WTC11 (cell line): ENCODE results near the gene NEU2.

Experiments
- AFF4 ChIP-seq: sonication (generic); formaldehyde crosslinking; IDR thresholded peaks from 2 replicates; pipeline ENCODE4 v1.8.1; 2023; ENCODE audit warnings: mild to moderate bottlenecking, missing genetic modification reagents, borderline replicate concordance
- CTCF ChIP-seq: fragments of 200-600 bp; IDR thresholded peaks from 2 replicates; pipeline ENCODE4 v1.8.0; 2022; ENCODE audit warnings: antibody characterized with exemption
- ERG ChIP-seq: fragments of 250-450 bp; sonication (Bioruptor Pico); IDR thresholded peaks from 2 replicates; pipeline ENCODE4 v1.8.0; 2021; ENCODE audit warnings: mild to moderate bottlenecking
- MAX ChIP-seq: sonication (generic); formaldehyde crosslinking; IDR thresholded peaks from 2 replicates; pipeline ENCODE4 v1.8.0; 2022; ENCODE audit warnings: mild to moderate bottlenecking, missing genetic modification reagents
- NFYB ChIP-seq: sonication (generic); formaldehyde crosslinking; conservative IDR thresholded peaks from 2 replicates; pipeline ENCODE4 v1.8.0; 2022; ENCODE audit warnings: low read depth, missing genetic modification reagents
- NR1H2 ChIP-seq: sonication (generic); formaldehyde crosslinking; IDR thresholded peaks from 2 replicates; pipeline ENCODE4 v1.9.0; 2021; ENCODE audit warnings: mild to moderate bottlenecking, moderate library complexity, missing genetic modification reagents
- NR3C1 ChIP-seq: sonication (generic); formaldehyde crosslinking; conservative IDR thresholded peaks from 2 replicates; pipeline ENCODE4 v1.8.1; 2023; ENCODE audit warnings: low read depth, mild to moderate bottlenecking, missing genetic modification reagents
- ZNF512 ChIP-seq: sonication (generic); formaldehyde crosslinking; IDR thresholded peaks from 2 replicates; pipeline ENCODE4 v1.8.1; 2022; ENCODE audit warnings: missing genetic modification reagents, borderline replicate concordance

- no peak for TF ChIP-seq CTCF
- no peak for TF ChIP-seq NR3C1 (CRISPR knock-in tag)
- no peak for TF ChIP-seq ZNF512
- no peak for TF ChIP-seq MAX
- TF ChIP-seq AFF4 (CRISPR knock-in tag): no peak
- no peak for TF ChIP-seq ERG (CRISPR knock-in tag)
- no peak for TF ChIP-seq NR1H2 (CRISPR knock-in tag)
- TF ChIP-seq NFYB (CRISPR knock-in tag): no peak
These were observed 12.0 kb upstream of the NEU2 start for GRCh38 chr2:233020454-233020853.
